RCC 7860 (cell line): ENCODE results near the gene PCMTD2.

Experiments used
- DNase-seq: peaks from one replicate; pipeline ENCODE4 v3.0.0-alpha.2; 2015; ENCODE audit warnings: low spot score
- FAIRE-seq: peaks from 2 replicates; lab custom pipeline; 2012; peaks lifted over from hg19 to GRCh38; lab: Jason Lieb, UNC

The PCMTD2 gene

GRCh38 chr20:64254571-64255360 is 782 bp upstream of the PCMTD2 start:
- FAIRE-seq = no peak
- no peak for DNase-seq

- FAIRE-seq (no peak), DNase-seq (no peak)
Measured at GRCh38 chr20:64256282-64256935, 861 bp downstream of the PCMTD2 start.

GRCh38 chr20:64257107-64257757 is 1.7 kb downstream of the PCMTD2 start:
- FAIRE-seq = no peak
- DNase-seq = no peak

- DNase-seq = no peak
- FAIRE-seq = no peak
Measured at GRCh38 chr20:64258071-64258823, 2.7 kb downstream of the PCMTD2 start.

- no peak for FAIRE-seq
- no peak for DNase-seq
Measured at GRCh38 chr20:64260239-64260638, 4.7 kb downstream of the PCMTD2 start.

GRCh38 chr20:64261138-64261537 is 5.6 kb downstream of the PCMTD2 start:
- no peak for FAIRE-seq

GRCh38 chr20:64264091-64264490 is 8.5 kb downstream of the PCMTD2 start:
- FAIRE-seq (no peak), DNase-seq (no peak)

More at GRCh38 chr20:64261138-64261537, 5.6 kb downstream of the PCMTD2 start:
- DNase-seq = no peak

GRCh38 chr20:64265201-64265600 is 9.7 kb downstream of the PCMTD2 start:
- DNase-seq = no peak
- FAIRE-seq = no peak

GRCh38 chr20:64266988-64267387 is 11.4 kb downstream of the PCMTD2 start:
- FAIRE-seq = no peak
- no peak for DNase-seq

GRCh38 chr20:64268174-64268573 is 12.6 kb downstream of the PCMTD2 start:
- FAIRE-seq (no peak), DNase-seq (no peak)

GRCh38 chr20:64269604-64270411 is 14.3 kb downstream of the PCMTD2 start:
- FAIRE-seq (no peak), DNase-seq (no peak)

- DNase-seq = no peak
- FAIRE-seq = no peak
Measured at GRCh38 chr20:64271636-64272035, 16.1 kb downstream of the PCMTD2 start.

- FAIRE-seq = no peak
- DNase-seq = no peak
Measured at GRCh38 chr20:64273109-64273508, 17.6 kb downstream of the PCMTD2 start.

- FAIRE-seq (no peak), DNase-seq (no peak)
Measured at GRCh38 chr20:64276817-64277216, 21.3 kb downstream of the PCMTD2 start.

- DNase-seq = no peak
- no peak for FAIRE-seq
Measured at GRCh38 chr20:64277571-64278316, 22.2 kb downstream of the PCMTD2 start.

GRCh38 chr20:64278317-64278681 is 22.8 kb downstream of the PCMTD2 start:
- no peak for FAIRE-seq
- DNase-seq = no peak

- DNase-seq = no peak
- no peak for FAIRE-seq
Measured at GRCh38 chr20:64279826-64280459, 24.4 kb downstream of the PCMTD2 start.

GRCh38 chr20:64280460-64280843 is 24.9 kb downstream of the PCMTD2 start:
- no peak for DNase-seq
- no peak for FAIRE-seq

- FAIRE-seq = no peak
- no peak for DNase-seq
Measured at GRCh38 chr20:64283646-64284045, 28.1 kb downstream of the PCMTD2 start.
